Right forelimb (tissue), 1 donor: Measurements from ENCODE around the gene SNX18.
"Not testable (repeated sequence)": the region's sequence is repeated elsewhere in the genome, so short reads cannot be mapped to it uniquely, and the experiment has no call there.

Experiments used
- DNase-seq: peaks from one replicate; pipeline ENCODE4 v3.0.0-alpha.2; 2018

Gene SNX18

GRCh38 chr5:54517512-54518145, at the start of gene SNX18:
TSS of gene SNX18 (plus strand) at chr5:54517759. CDS start at chr5:54517953, 194 bp downstream.
- DNase-seq, result peak; percentile 93

DNA sequence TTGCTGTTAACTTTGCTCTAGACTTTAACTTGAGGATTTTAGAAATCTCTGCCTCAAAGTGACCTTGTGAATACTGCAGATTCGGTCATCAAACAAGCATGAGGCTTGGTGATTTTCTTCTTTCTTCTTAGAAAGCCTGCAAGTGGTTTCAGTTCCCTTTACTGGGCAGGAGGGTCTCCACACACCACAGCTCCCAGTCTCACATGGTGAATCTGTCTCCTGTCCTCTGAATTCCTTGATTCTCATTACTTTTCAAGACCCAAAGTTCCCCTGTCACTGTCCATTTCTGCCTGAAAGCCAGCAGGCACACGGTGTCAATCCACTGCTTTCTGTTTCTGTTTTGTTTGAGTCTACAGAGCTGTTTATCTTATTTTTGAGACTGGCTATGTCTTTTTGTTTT, 47.9 kb upstream of the SNX18 start:
- DNase-seq, result no peak

DNA sequence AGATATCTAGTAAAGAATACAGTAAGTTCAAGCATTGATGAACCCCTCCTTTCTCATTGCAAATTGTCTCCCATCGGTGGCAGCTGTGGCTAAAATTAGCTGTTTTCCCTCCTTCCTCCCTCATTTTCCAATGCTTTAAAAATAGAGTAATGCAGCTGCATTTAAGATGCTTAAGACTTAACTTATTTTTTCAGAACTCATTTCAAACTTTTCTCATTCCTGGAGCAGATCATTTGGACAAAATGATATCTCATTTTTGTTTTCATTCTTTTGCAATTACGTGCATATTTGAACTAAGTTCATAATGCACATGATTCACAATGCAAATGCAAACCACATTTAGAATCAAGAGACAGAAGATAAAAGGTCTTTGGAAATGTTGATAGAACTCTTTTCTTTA, 47.4 kb upstream of the SNX18 start:
- DNase-seq, result no peak

- DNase-seq, result no peak
Observed at GRCh38 chr5:54470677-54471076, 46.9 kb upstream of the SNX18 start.

DNA sequence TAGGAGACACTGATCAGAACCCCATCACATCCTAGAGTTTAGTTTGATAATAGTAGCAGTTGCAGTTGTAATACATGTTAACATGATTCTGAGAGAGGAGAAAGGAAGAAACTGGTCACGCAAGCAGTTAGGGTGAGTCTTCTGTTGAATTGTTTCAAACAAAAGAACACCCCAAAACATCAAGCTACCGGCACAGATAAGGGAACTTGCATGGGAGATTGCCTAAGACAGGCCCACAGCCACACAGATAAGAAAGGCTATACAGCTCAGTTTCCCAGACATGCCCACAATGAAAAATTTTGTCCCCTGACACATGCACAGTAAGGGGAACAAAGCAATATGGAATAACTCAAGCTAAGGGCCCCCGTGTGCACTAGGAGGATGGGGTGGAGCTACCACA, 46.2 kb upstream of the SNX18 start:
- no peak for DNase-seq

DNA sequence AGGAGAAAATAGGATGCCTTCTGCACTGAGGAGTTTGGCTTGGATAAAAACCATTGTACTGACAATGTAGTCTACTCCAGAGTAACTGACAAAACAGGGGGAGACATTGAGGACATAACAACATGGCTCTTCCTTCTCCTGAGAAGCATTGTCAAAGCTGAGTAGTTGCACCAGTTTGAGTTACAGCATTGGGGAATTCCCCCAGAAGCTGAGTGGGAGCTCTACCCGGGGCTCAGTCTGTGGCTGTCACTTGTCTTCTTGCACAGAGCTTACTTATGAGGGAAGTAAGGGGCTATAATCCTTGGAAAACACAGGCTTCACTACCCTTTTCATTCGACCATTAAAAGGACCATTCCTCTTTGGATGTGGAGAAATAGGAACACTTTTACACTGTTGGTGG, 40.9 kb upstream of the SNX18 start:
- DNase-seq, result no peak

DNA sequence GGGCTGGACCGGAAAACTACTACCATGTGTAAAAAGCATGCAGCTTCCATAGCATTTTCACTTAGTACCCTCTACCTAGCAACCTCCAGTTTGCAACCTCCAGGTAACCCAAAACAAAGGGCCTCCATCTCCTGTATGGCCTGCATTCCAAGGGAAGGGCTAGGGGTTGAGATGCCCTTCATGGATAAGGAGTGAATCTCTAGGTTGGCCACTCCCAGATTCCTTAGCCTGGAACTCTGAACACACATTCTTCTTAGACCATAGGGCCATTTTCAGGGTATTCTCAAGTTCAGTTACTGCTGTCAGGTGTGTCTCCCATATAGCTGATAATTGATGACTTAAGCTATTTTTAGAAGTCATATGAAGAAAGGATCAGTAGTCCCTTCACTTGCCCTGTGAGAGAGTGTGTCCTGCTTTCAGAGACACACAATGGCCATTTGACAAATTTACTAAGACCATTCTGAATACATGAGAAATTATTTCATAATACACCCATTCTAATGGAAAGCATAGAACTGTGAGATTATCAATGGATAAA, 39.5 kb upstream of the SNX18 start:
- no peak for DNase-seq

- DNase-seq, result no peak
Observed at GRCh38 chr5:54480296-54480695, 37.3 kb upstream of the SNX18 start.

DNA sequence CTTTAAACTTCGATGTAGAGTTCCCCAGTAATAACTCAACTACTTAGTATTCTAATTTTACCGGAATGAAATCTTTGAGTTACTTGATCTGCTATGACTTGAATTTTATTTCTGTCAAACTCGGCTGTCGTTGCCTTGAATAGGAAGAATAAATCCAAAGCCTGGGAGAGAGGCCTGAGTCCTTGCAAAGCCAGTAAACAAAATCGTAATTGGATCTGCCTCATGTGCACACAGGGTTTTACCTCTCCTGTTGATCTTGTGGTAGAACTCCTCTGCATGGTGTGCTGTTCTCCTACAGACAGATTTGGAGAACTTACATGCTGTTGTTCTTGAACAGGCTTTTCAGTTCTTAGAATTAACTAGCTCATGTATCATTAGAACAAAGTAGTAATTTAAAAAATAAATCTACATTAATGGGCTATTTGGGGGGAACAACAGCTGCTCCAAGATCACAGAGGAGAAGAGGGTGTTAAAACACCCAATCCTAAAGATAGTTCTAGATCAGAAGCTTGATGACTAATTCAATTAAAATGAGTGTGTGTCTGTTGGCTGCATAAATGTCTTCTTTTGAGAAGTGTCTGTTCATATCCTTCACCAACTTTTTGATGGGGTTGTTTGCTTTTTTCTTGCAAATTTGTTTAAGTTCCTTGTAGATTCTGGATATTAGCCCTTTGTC, 33.2 kb upstream of the SNX18 start:
- no peak for DNase-seq

GRCh38 chr5:54485659-54486058, 31.9 kb upstream of the SNX18 start:
- DNase-seq, result not testable (repeated sequence)

DNA sequence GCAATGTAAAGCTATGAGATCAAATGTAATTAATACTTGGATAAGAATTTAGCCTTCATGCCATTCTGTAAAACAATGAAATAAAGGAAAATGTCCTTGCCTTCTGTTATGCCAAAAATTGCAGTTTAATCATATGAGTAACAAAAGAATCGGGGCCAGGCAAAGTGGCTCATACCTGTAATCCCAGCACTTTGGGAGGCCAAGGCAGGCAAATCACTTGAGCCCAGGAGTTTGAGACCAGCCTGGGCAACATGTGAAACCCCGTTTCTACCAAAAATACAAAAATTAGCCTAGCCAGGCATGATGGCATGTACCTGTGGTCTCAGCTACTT, 27.9 kb upstream of the SNX18 start:
- DNase-seq, result not testable (repeated sequence)

GRCh38 chr5:54491326-54491725, 26.2 kb upstream of the SNX18 start:
- DNase-seq, result no peak

DNA sequence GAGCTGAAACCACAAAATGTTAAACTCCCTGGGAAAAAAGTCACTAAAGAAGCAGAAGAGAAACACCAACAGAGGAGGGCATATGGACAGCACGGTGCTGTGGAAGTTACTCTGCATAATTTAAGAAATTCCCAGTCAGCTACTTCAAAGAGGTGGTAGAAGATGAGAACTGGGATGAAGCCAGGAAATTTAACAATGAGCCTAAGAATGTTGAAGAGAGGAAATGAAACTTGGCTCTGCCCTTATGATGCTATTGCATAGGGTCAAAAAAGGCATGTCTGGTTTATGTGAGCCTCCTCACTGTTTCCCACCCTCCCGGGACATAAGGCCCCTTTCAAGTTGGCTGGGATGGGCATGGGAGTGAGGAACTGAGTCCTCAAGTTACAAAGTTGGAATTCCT, 25.4 kb upstream of the SNX18 start:
- DNase-seq, result no peak

DNA sequence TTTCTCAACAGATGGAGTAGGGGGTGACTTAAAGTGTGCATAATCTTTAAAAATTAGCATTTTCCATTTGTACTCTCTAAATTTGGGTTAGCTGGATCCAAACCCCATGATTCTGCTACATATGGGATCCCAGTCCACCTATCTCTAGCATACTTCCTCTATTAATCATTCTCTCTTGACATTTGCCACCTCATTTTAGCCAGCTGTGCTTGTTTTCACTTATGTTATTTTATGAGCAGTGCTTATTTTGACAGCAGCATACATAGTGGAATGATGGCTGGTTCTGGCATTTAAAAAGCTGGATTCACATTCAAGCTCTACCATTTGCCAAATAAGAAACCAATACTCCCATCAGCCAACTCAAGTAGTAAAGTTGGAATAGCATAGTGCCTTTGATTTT, 22.5 kb upstream of the SNX18 start:
- no peak for DNase-seq

DNA sequence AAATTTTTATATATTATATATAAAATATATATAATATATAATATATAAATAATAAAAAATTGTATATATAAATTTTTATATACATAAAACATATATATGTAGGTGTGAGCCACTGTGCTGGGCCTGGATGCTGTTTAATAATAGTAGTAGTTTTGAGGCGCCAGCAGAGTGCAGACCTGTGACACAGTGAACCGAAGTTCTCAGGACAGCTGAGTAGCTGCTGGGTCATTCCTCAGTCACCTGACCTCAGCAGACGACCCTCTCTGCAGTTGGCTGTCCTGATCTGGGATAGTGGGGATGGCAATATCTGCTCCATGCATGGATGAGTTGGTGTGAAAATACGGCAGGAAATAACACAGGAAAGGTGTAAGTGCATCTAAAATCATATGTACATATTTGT, 3.3 kb upstream of the SNX18 start:
- DNase-seq, result no peak

DNA sequence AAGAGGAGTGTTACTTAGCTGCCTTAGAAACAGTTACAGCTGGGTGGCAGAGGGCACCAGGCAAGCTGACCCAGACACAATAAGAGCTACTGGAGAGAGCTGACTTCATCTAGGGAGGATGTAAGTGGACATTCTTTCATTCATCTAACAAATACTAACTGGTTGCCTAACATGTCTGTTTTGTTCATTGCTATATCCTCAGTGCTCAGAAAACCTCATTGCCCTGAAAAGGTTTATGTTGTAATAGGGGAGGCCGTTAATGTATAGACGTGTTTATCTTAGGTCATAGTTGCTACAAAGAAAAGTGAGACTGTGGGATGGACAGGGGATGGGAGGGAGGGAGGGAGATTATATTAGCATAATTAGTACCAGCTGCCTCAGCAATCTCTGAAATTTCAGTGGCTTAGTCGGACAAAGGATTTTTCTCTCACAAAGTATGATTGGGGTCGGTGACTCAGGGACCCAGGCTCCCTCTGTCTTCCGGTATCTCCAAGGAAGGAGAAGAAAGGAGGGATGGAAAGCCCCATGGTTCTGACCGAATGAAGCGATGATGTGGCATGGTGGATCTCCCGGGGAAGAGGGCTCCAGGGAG, 2.6 kb upstream of the SNX18 start:
- no peak for DNase-seq

- DNase-seq, result no peak
Observed at GRCh38 chr5:54515634-54516033, 1.9 kb upstream of the SNX18 start.

DNA sequence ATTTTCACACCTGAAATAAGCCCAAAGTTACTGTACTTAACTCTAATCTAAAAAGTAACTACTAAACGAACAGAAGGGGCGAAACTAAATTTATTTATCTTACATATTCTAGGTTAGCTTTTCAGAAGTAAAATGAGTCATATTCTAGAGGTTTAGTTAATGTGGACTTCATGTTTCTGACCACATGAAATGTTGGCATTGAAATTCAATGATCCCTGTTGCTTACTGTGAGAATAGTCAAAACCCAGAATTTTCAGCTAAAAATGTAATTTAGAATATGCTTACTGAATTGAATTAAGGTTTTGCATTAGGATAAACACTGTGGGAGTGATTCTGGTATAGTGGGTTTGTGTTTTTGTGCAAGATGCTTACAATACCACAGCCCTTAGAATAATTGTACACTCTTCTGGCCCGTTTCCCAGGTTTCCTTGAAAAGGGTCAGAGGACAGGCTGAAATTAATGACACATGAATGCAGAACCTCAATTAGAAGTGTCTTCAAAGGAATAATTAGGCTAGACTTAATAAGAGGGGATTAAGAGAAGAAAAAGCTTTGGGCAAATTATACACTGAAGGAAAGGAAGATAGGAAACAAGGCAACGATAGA, 1.4 kb upstream of the SNX18 start:
- no peak for DNase-seq

GRCh38 chr5:54517174-54517511, 416 bp upstream of the SNX18 start:
- DNase-seq, result no peak

- peak; percentile 69 for DNase-seq
Observed at GRCh38 chr5:54518146-54518817, 723 bp downstream of the SNX18 start.

- no peak for DNase-seq
Observed at GRCh38 chr5:54518818-54519508, 1.4 kb downstream of the SNX18 start.

- DNase-seq, result no peak
Observed at GRCh38 chr5:54519509-54519876, 1.9 kb downstream of the SNX18 start.

DNA sequence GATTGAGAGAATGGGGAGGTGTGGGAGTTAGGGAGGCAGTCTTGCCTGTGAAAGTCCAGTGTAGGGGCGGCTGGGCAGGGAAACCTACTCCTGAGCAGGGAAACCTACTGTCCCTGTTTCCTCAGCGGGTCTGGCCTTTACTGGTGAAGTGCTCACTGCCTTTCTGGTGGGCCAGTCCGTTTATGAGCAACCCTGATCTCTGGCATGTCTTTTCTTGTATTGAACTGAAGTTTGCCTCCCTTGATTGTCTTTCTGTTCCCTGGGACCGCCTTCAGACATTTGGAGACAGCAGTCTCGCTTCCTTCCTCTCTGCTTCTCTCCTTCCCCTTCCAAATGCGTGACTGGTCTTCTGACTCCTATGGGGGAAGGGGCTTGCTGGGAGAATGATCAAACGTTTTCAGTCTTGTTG, 2.9 kb downstream of the SNX18 start:
- DNase-seq, result no peak
